DOHH2 (cell line): ENCODE measurements around the gene HCRTR1.

Experiments used
- H3F3A ChIP-seq: fragments of 200-600 bp; sonication (generic), shearing (Covaris generic); 2 replicates; pipeline ENCODE4 v1.6.0; 2016; ENCODE audit warnings: antibody characterized with exemption, mild to moderate bottlenecking; ENCODE audit not compliant: control insufficient read depth, insufficient read depth
- H3K27ac ChIP-seq: fragments of 200-600 bp; sonication (generic); 2 replicates; pipeline ENCODE4 v1.5.1; 2014; ENCODE audit warnings: low read depth, mild to moderate bottlenecking, low read length, moderate library complexity
- H3K27me3 ChIP-seq: fragments of 200-600 bp; sonication (generic); 2 replicates; pipeline ENCODE4 v1.6.1; 2014; ENCODE audit warnings: mild to moderate bottlenecking, low read length, mixed read lengths; ENCODE audit not compliant: control insufficient read depth
- H3K36me3 ChIP-seq: fragments of 200-600 bp; sonication (generic); 2 replicates; pipeline ENCODE4 v1.6.1; 2014; ENCODE audit warnings: mild to moderate bottlenecking, low read length, moderate library complexity, mixed read lengths; ENCODE audit not compliant: control insufficient read depth
- H3K4me1 ChIP-seq: fragments of 200-600 bp; sonication (generic); 2 replicates; pipeline ENCODE4 v1.6.1; 2014; ENCODE audit warnings: mild to moderate bottlenecking, low read length, mixed read lengths; ENCODE audit not compliant: control insufficient read depth
- H3K4me2 ChIP-seq: fragments of 200-600 bp; sonication (generic); 2 replicates; pipeline ENCODE4 v1.6.0; 2014; ENCODE audit warnings: mild to moderate bottlenecking, low read length, moderate library complexity
- H3K4me3 ChIP-seq: fragments of 200-600 bp; sonication (generic); 2 replicates; pipeline ENCODE4 v1.5.1; 2014; ENCODE audit warnings: mild to moderate bottlenecking, low read length, mixed read lengths
- H3K79me2 ChIP-seq: fragments of 200-600 bp; sonication (generic); 2 replicates; pipeline ENCODE4 v1.6.1; 2014; ENCODE audit warnings: mild to moderate bottlenecking, low read length, mixed read lengths; ENCODE audit not compliant: control insufficient read depth
- H3K9me2 ChIP-seq: fragments of 200-600 bp; sonication (generic); replicated peaks from 2 replicates; pipeline ENCODE4 v1.6.1; 2014; ENCODE audit warnings: mild to moderate bottlenecking, low read length, mixed read lengths; ENCODE audit not compliant: control insufficient read depth
- H3K9me3 ChIP-seq: fragments of 200-600 bp; sonication (generic); 2 replicates; pipeline ENCODE4 v1.6.1; 2014; ENCODE audit warnings: antibody characterized with exemption, low read length, mixed read lengths; ENCODE audit not compliant: control insufficient read depth, insufficient read depth
- H4K20me1 ChIP-seq: fragments of 200-600 bp; sonication (generic); 2 replicates; pipeline ENCODE4 v1.6.0; 2014; ENCODE audit warnings: low read depth, mild to moderate bottlenecking, antibody characterized with exemption, low read length, moderate library complexity; ENCODE audit not compliant: control insufficient read depth, insufficient read depth
- CTCF ChIP-seq: fragments of 200-600 bp; sonication (generic); IDR thresholded peaks from one replicate; pipeline ENCODE4 v1.5.1; 2014; ENCODE audit warnings: antibody characterized with exemption, mild to moderate bottlenecking, low read depth, low read length; ENCODE audit not compliant: poor library complexity, severe bottlenecking
- EZH2phosphoT487 ChIP-seq: fragments of 200-600 bp; sonication (generic); IDR thresholded peaks from 2 replicates; pipeline ENCODE4 v1.6.1; 2017; ENCODE audit warnings: borderline replicate concordance, mild to moderate bottlenecking, antibody characterized with exemption, low read length, moderate library complexity, mixed read lengths

The HCRTR1 gene

GRCh38 chr1:31658721-31659120, 41.2 kb downstream of the HCRTR1 start:
- H3K9me2 ChIP-seq = no peaks in the 10 kb centered on the region
- no peak overlapping the region for H3K27ac ChIP-seq
- no peaks in the 10 kb centered on the region for H4K20me1 ChIP-seq
- no peaks in the 10 kb centered on the region for H3K36me3 ChIP-seq
- TF ChIP-seq CTCF (no peak), EZH2phosphoT487 (no peak)
- H3F3A ChIP-seq = no peaks in the 10 kb centered on the region
- peaks cover 6% of the 10 kb centered on the region for H3K27me3 ChIP-seq
- no peaks in the 10 kb centered on the region for H3K9me3 ChIP-seq
- no peak overlapping the region for H3K4me2 ChIP-seq
- no peaks in the 10 kb centered on the region for H3K79me2 ChIP-seq
- no peak overlapping the region for H3K4me3 ChIP-seq
- H3K4me1 ChIP-seq = no peaks in the 10 kb centered on the region

- TF ChIP-seq CTCF (no peak), EZH2phosphoT487 (no peak)
- Histone ChIP-seq H4K20me1 (no peaks in the 10 kb centered on the region), H3F3A (no peaks in the 10 kb centered on the region), H3K27me3 (peaks cover 13% of the 10 kb centered on the region), H3K79me2 (no peaks in the 10 kb centered on the region), H3K36me3 (no peaks in the 10 kb centered on the region), H3K4me2 (no peak overlapping the region), H3K4me3 (no peak overlapping the region), H3K9me3 (no peaks in the 10 kb centered on the region), H3K27ac (no peak overlapping the region), H3K9me2 (no peaks in the 10 kb centered on the region), H3K4me1 (no peaks in the 10 kb centered on the region)
Measured at GRCh38 chr1:31659889-31660288, 42.4 kb downstream of the HCRTR1 start.

GRCh38 chr1:31660871-31661455, 43.5 kb downstream of the HCRTR1 start:
- TF ChIP-seq CTCF = no peak
- no peak overlapping the region for H3K27ac ChIP-seq
- no peaks in the 10 kb centered on the region for H3K4me1 ChIP-seq
- no peaks in the 10 kb centered on the region for H3K36me3 ChIP-seq
- no peaks in the 10 kb centered on the region for H3F3A ChIP-seq
- H3K79me2 ChIP-seq = no peaks in the 10 kb centered on the region
- no peaks in the 10 kb centered on the region for H3K9me2 ChIP-seq
- no peak overlapping the region for H3K4me3 ChIP-seq
- no peak overlapping the region for H3K4me2 ChIP-seq
- peaks cover 14% of the 10 kb centered on the region for H3K27me3 ChIP-seq
- no peaks in the 10 kb centered on the region for H4K20me1 ChIP-seq
- no peaks in the 10 kb centered on the region for H3K9me3 ChIP-seq

GRCh38 chr1:31661856-31662255, 44.4 kb downstream of the HCRTR1 start:
- Histone ChIP-seq H3K9me2 (no peaks in the 10 kb centered on the region), H4K20me1 (no peaks in the 10 kb centered on the region), H3F3A (no peaks in the 10 kb centered on the region), H3K4me1 (no peaks in the 10 kb centered on the region), H3K9me3 (no peaks in the 10 kb centered on the region), H3K36me3 (no peaks in the 10 kb centered on the region), H3K79me2 (no peaks in the 10 kb centered on the region), H3K4me3 (no peak overlapping the region), H3K4me2 (no peak overlapping the region), H3K27me3 (peaks cover 11% of the 10 kb centered on the region; the same call in 1 of the 2 replicates), H3K27ac (no peak overlapping the region)
- TF ChIP-seq CTCF (no peak), EZH2phosphoT487 (no peak)
